Muscle of arm (tissue), 12 donors: ENCODE data around the gene ACD. TPM values are rescaled to one million over a fixed set of nuclear protein-coding genes. Genes with fewer than 3 reads are reported as not detected.
A peak's percentile ranks its signal among the peaks of the same experiment; 100 is the strongest.

Experiments used
- DNase-seq: peaks from one replicate; pipeline ENCODE4 v3.0.0-alpha.2; 2013
- polyA plus RNA-seq, 12 donors: library from polyadenylated mRNA; unstranded; fragments of 120-200 nt; gene quantifications; one replicate each; pipeline ENCODE4 v1.2.1, GENCODE V29; 2013; ENCODE audit not compliant: insufficient read length in 12 of 12

Gene ACD
- polyA plus RNA-seq, 12 donors: 9.6 to 29.9 (median 13.0) TPM; not detected in 1

- DNase-seq: no peak
Measured at GRCh38 chr16:67662653-67663010, 2.6 kb upstream of the ACD start.

GRCh38 chr16:67661886-67662652, 2.0 kb upstream of the ACD start:
- no peak for DNase-seq

- peak; percentile 50 for DNase-seq
Measured at GRCh38 chr16:67661101-67661761, 1.2 kb upstream of the ACD start.

- peak; percentile 95 for DNase-seq
Measured at GRCh38 chr16:67660564-67661028, 536 bp upstream of the ACD start, which contains the start of gene PARD6A. TSS of gene PARD6A (plus strand) at chr16:67660960. CDS start at chr16:67661039, 79 bp downstream.

GRCh38 chr16:67658849-67659674, 998 bp downstream of the ACD start:
- DNase-seq: no peak

GRCh38 chr16:67657751-67658518, 2.1 kb downstream of the ACD start:
- no peak for DNase-seq

- no peak for DNase-seq
Measured at GRCh38 chr16:67657017-67657608, 2.9 kb downstream of the ACD start.

- no peak for DNase-seq
Measured at GRCh38 chr16:67656344-67657016, 3.6 kb downstream of the ACD start.

- no peak for DNase-seq
Measured at GRCh38 chr16:67655363-67655762, 4.7 kb downstream of the ACD start.

GRCh38 chr16:67654403-67654911, 5.6 kb downstream of the ACD start:
- DNase-seq: no peak

- DNase-seq: no peak
Measured at GRCh38 chr16:67653789-67654402, 6.2 kb downstream of the ACD start.

GRCh38 chr16:67653128-67653788, 6.8 kb downstream of the ACD start:
- no peak for DNase-seq

GRCh38 chr16:67652578-67653127, 7.4 kb downstream of the ACD start:
- no peak for DNase-seq

- DNase-seq: no peak
Measured at GRCh38 chr16:67651847-67652246, 8.2 kb downstream of the ACD start.

GRCh38 chr16:67651039-67651438, 9.0 kb downstream of the ACD start:
- no peak for DNase-seq

GRCh38 chr16:67650023-67650422, 10.0 kb downstream of the ACD start:
- DNase-seq: no peak

GRCh38 chr16:67649494-67649931, 10.5 kb downstream of the ACD start:
- no peak for DNase-seq

- no peak for DNase-seq
Measured at GRCh38 chr16:67648764-67649407, 11.2 kb downstream of the ACD start.
